SU-DHL-6 (cell line): ENCODE results near the gene CHGA.

Experiments
- H2AFZ ChIP-seq: fragments of 200-600 bp; sonication (generic); 2 replicates; pipeline ENCODE4 v1.6.1; 2014; ENCODE audit warnings: low read depth, mild to moderate bottlenecking, moderate library complexity, mixed read lengths, antibody characterized with exemption, low read length; ENCODE audit not compliant: severe bottlenecking
- H3F3A ChIP-seq: fragments of 200-600 bp; shearing (Covaris generic); 2 replicates; pipeline ENCODE4 v1.6.0; 2016; ENCODE audit warnings: antibody characterized with exemption, mild to moderate bottlenecking; ENCODE audit not compliant: insufficient read depth
- H3K27ac ChIP-seq: fragments of 200-600 bp; sonication (generic); 2 replicates; pipeline ENCODE4 v1.5.1; 2016; ENCODE audit warnings: low read depth, mild to moderate bottlenecking, low read length, moderate library complexity, mixed read lengths
- H3K27me3 ChIP-seq: fragments of 200-600 bp; sonication (generic), shearing (Covaris generic); 2 replicates; pipeline ENCODE4 v1.6.0; 2014; ENCODE audit warnings: mild to moderate bottlenecking, low read length
- H3K36me3 ChIP-seq: fragments of 200-600 bp; sonication (generic); 2 replicates; pipeline ENCODE4 v1.6.1; 2014; ENCODE audit warnings: mild to moderate bottlenecking, low read length, mixed read lengths
- H3K4me2 ChIP-seq: fragments of 300-600, 200-600 bp; shearing (Covaris generic), sonication (generic); 2 replicates; pipeline ENCODE4 v1.6.0; 2014; ENCODE audit warnings: low read length, low read depth, mild to moderate bottlenecking; ENCODE audit not compliant: poor library complexity, severe bottlenecking
- H3K4me3 ChIP-seq: fragments of 200-600 bp; sonication (generic); 2 replicates; pipeline ENCODE4 v1.5.1; 2014; ENCODE audit warnings: antibody characterized with exemption, low read length, mild to moderate bottlenecking, mixed read lengths; ENCODE audit not compliant: insufficient read depth, poor library complexity, severe bottlenecking
- H3K79me2 ChIP-seq: fragments of 200-600 bp; sonication (generic); 2 replicates; pipeline ENCODE4 v1.6.1; 2014; ENCODE audit warnings: mild to moderate bottlenecking, low read length, moderate library complexity; ENCODE audit not compliant: insufficient read depth
- H3K9ac ChIP-seq: fragments of 200-600 bp; sonication (generic); 2 replicates; pipeline ENCODE4 v1.7.0; 2014; ENCODE audit warnings: mild to moderate bottlenecking, low read length
- H3K9me2 ChIP-seq: fragments of 200-600 bp; sonication (generic); replicated peaks from 2 replicates; pipeline ENCODE4 v1.6.1; 2014; ENCODE audit warnings: low read length; ENCODE audit not compliant: insufficient read depth
- H3K9me3 ChIP-seq: fragments of 200-600 bp; sonication (generic); 2 replicates; pipeline ENCODE4 v1.6.1; 2014; ENCODE audit warnings: low read length, mixed read lengths; ENCODE audit not compliant: insufficient read depth
- H4K20me1 ChIP-seq: fragments of 200-600 bp; sonication (generic); 2 replicates; pipeline ENCODE4 v1.6.1; 2014; ENCODE audit warnings: low read depth, mild to moderate bottlenecking, antibody characterized with exemption, low read length, moderate library complexity, mixed read lengths
- CTCF ChIP-seq: fragments of 200-600 bp; sonication (generic); IDR thresholded peaks from one replicate; pipeline ENCODE4 v1.5.1; 2017; ENCODE audit warnings: antibody characterized with exemption, mild to moderate bottlenecking, low read length, moderate library complexity; ENCODE audit not compliant: insufficient read depth, poor library complexity, severe bottlenecking
- EZH2phosphoT487 ChIP-seq: fragments of 200-600 bp; sonication (generic), shearing (Covaris generic); conservative IDR thresholded peaks from 2 replicates; pipeline ENCODE4 v1.6.1; 2018; ENCODE audit warnings: mild to moderate bottlenecking, antibody characterized with exemption, low read length, moderate library complexity, mixed read lengths

Gene CHGA

GRCh38 chr14:92934196-92935085, 11.5 kb downstream of the CHGA start:
- no peak overlapping the region for H3K4me2 ChIP-seq
- H2AFZ ChIP-seq, result no peak overlapping the region
- H3K9me2 ChIP-seq, result no peaks in the 10 kb centered on the region
- H3K9me3 ChIP-seq, result no peaks in the 10 kb centered on the region
- H3K4me3 ChIP-seq, result no peak overlapping the region
- no peaks in the 10 kb centered on the region for H3K27me3 ChIP-seq
- no peak overlapping the region for H3K9ac ChIP-seq
- H3K27ac ChIP-seq, result no peak overlapping the region
- H3K36me3 ChIP-seq, result no peaks in the 10 kb centered on the region
- no peaks in the 10 kb centered on the region for H4K20me1 ChIP-seq
- H3F3A ChIP-seq, result no peaks in the 10 kb centered on the region
- no peaks in the 10 kb centered on the region for H3K79me2 ChIP-seq
- no peak for TF ChIP-seq EZH2phosphoT487
- no peak for TF ChIP-seq CTCF

GRCh38 chr14:92935446-92935845, 12.5 kb downstream of the CHGA start:
- no peak for TF ChIP-seq CTCF
- no peak for TF ChIP-seq EZH2phosphoT487
- Histone ChIP-seq H3K36me3 (no peaks in the 10 kb centered on the region), H2AFZ (no peak overlapping the region), H3K9me2 (no peaks in the 10 kb centered on the region), H3K27ac (no peak overlapping the region), H3K9ac (no peak overlapping the region), H3K79me2 (no peaks in the 10 kb centered on the region), H3K4me2 (no peak overlapping the region), H4K20me1 (no peaks in the 10 kb centered on the region), H3K9me3 (no peaks in the 10 kb centered on the region), H3F3A (no peaks in the 10 kb centered on the region), H3K27me3 (no peaks in the 10 kb centered on the region), H3K4me3 (no peak overlapping the region)

GRCh38 chr14:92936085-92936484, 13.1 kb downstream of the CHGA start:
- H4K20me1 ChIP-seq, result no peaks in the 10 kb centered on the region
- no peak for TF ChIP-seq CTCF
- no peak for TF ChIP-seq EZH2phosphoT487
- H3K4me2 ChIP-seq, result no peak overlapping the region
- no peaks in the 10 kb centered on the region for H3K27me3 ChIP-seq
- H3F3A ChIP-seq, result no peaks in the 10 kb centered on the region
- H3K27ac ChIP-seq, result no peak overlapping the region
- no peak overlapping the region for H3K4me3 ChIP-seq
- H3K79me2 ChIP-seq, result no peaks in the 10 kb centered on the region
- no peaks in the 10 kb centered on the region for H3K36me3 ChIP-seq
- no peak overlapping the region for H2AFZ ChIP-seq
- no peaks in the 10 kb centered on the region for H3K9me2 ChIP-seq
- H3K9me3 ChIP-seq, result no peaks in the 10 kb centered on the region
- H3K9ac ChIP-seq, result no peak overlapping the region
